K562 (cell line): ENCODE results near the gene ATF5. TPM values are rescaled to one million over a fixed set of nuclear protein-coding genes. Genes with fewer than 3 reads are reported as not detected.
A peak's percentile ranks its signal among the peaks of the same experiment; 100 is the strongest.

Source experiments
- ARHGAP35 ChIP-seq: fragments of 450-650 bp; IDR thresholded peaks from 2 replicates; pipeline ENCODE4 v1.6.1; 2018; ENCODE audit not compliant: partially characterized antibody
- BCLAF1 ChIP-seq, 2 experiments: fragments of 450-650 bp in 1 of 2; IDR thresholded peaks; 2 replicates each; pipeline ENCODE4 v1.6.1; 2011 to 2017; ENCODE audit warnings: low read depth in 2 of 2, antibody characterized with exemption in 1 of 2, borderline replicate concordance in 1 of 2, low read length in 1 of 2, mild to moderate bottlenecking in 1 of 2, mixed read lengths in 1 of 2; ENCODE audit not compliant: control insufficient read depth in 1 of 2
- BCOR ChIP-seq: fragments of 450-650 bp; IDR thresholded peaks from 2 replicates; pipeline ENCODE4 v1.6.1; 2016
- CBX3 ChIP-seq, 2 experiments: IDR thresholded peaks; 1 replicate in 1 of 2; 2 replicates in 1 of 2; pipeline ENCODE4 v1.6.1; 2012; ENCODE audit warnings: inconsistent platforms in 2 of 2, low read length in 2 of 2, borderline replicate concordance in 1 of 2, control low read depth in 1 of 2
- DIDO1 ChIP-seq: fragments of 450-650 bp; IDR thresholded peaks from 2 replicates; pipeline ENCODE4 v1.6.1; 2016; ENCODE audit warnings: low read depth, missing biosample characterization, missing genetic modification characterization
- MEF2A ChIP-seq: IDR thresholded peaks from 2 replicates; pipeline ENCODE4 v1.6.1; 2011; ENCODE audit warnings: low read depth, mild to moderate bottlenecking, low read length, moderate library complexity; ENCODE audit not compliant: control insufficient read depth
- REST ChIP-seq, 2 experiments: fragments of 450-650 bp; formaldehyde crosslinking in 1 of 2; IDR thresholded peaks; 2 replicates each; pipeline versions ENCODE4 v1.4.0 to v1.6.1; 2014 to 2020; ENCODE audit warnings: mild to moderate bottlenecking in 2 of 2, borderline replicate concordance in 1 of 2, low read depth in 1 of 2
- SETDB1 ChIP-seq: IDR thresholded peaks from one replicate; pipeline ENCODE4 v1.6.1; 2012; ENCODE audit warnings: low read length, control low read depth, inconsistent platforms
- SNIP1 ChIP-seq: fragments of 450-650 bp; IDR thresholded peaks from 2 replicates; pipeline ENCODE4 v1.7.1; 2017; ENCODE audit warnings: low read depth, mild to moderate bottlenecking
- SREBF1 ChIP-seq: fragments of 150-350 bp; IDR thresholded peaks from 2 replicates; pipeline ENCODE4 v1.6.1; 2014; ENCODE audit warnings: antibody characterized with exemption, low read depth, low read length, borderline replicate concordance
- TRIM28 ChIP-seq: fragments of 450-650 bp; IDR thresholded peaks from 2 replicates; pipeline ENCODE4 v1.6.1; 2017
- ZFP30 ChIP-seq: fragments of 250-450 bp; sonication (Bioruptor Pico); IDR thresholded peaks from 2 replicates; pipeline ENCODE4 v1.8.0; 2022; ENCODE audit warnings: moderate library complexity, mild to moderate bottlenecking, inconsistent platforms, borderline replicate concordance
- ZNF239 ChIP-seq: fragments of 250-450 bp; sonication (Bioruptor Pico); IDR thresholded peaks from 2 replicates; pipeline ENCODE4 v1.4.0; 2020; ENCODE audit warnings: mild to moderate bottlenecking
- polyA plus RNA-seq, 8 experiments: library from polyadenylated mRNA; depleted of rRNA in 4 of 8; stranded (reverse) in 5 of 8; unstranded in 3 of 8; fragments of >200 nt; fragmentation: Nextera tagmentation in 2 of 8; fragmentation: Illumina TruSeq in 1 of 8; extraction: Ambion mirVana in 2 of 8; extraction: Trizol in 1 of 8; gene quantifications; 2 replicates each; pipeline versions ENCODE4 v1.2.1 to v1.2.3, GENCODE V29; 2011 to 2014; ENCODE audit warnings: inconsistent platforms in 1 of 8, missing spikeins in 1 of 8
- total RNA-seq, 7 experiments: library from RNA; depleted of rRNA in 6 of 7; stranded (reverse); fragments of >200 nt in 6 of 7; fragmentation: Illumina TruSeq in 2 of 7; extraction: Trizol in 2 of 7; gene quantifications; 2 replicates each; pipeline versions ENCODE4 v1.2.1 to v1.2.3, GENCODE V29; 2011 to 2021; ENCODE audit warnings: low replicate concordance in 1 of 7

ATF5 gene
- total and polyA plus RNA-seq, 9 of the 15 experiments (the other 6 are each of a cell fraction or from before 2014, with no cell fraction given): 3.0 to 57.6 (median 11.1) TPM

GRCh38 chr19:49883094-49883493 is 45.9 kb upstream of the ATF5 start (continued):
- TF ChIP-seq REST (IDR thresholded peaks at IDR 0.05; ENCODE audit: borderline replicate concordance) (no peak), REST (CRISPR knock-in tag; IDR thresholded peaks at IDR 0.05; ENCODE audit: low read depth) (no peak), ARHGAP35 (no peak), ZFP30 (CRISPR knock-in tag) (no peak), CBX3 (IDR thresholded peaks at IDR 0.05; ENCODE audit: borderline replicate concordance in 1 of 2, low read length in 2 of 2) (0 out of 3 replicates have a peak, but pooled peaks of 1 of the 2 experiments have one; percentile 48), DIDO1 (tag) (no peak), SETDB1 (no peak), BCLAF1 (IDR thresholded peaks at IDR 0.05; ENCODE audit: borderline replicate concordance in 1 of 2, control insufficient read depth in 1 of 2, low read depth in 2 of 2, low read length in 1 of 2) (no peak), MEF2A (no peak), ZNF239 (CRISPR knock-in tag) (no peak), BCOR (0 out of 2 replicates have a peak, but pooled peaks have one; percentile 12), TRIM28 (0 out of 2 replicates have a peak, but pooled peaks have one; percentile 49), SNIP1 (no peak), SREBF1 (no peak)
- TF ChIP-seq, all 486 proteins: peak for 4
